ENCODE results near the gene PHF10.

Gene PHF10

DNA sequence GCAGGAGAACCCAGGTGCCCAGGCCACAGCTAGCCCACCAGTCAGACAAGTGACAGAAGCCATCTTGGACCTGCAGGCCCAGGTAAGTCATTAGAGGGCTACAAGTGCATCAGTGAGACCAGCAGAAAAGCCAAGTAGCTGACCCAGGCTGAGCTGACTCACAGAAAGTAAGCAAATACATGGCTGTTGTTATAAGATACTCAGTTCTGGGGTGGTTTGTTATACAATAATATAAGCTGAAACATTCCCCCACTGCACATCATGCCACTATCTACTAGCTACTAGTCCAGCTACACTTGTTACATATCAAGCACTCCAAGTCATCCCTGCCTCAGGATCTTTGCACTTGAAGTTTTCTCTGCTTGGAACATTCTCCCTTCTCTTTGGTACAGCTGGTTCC is 17.0 kb upstream of the PHF10 start:
- H3K9me3 Mint-ChIP-seq, result peaks cover 13% of the 10 kb centered on the region
- H3K27me3 Mint-ChIP-seq (ENCODE audit: low read depth), result no peaks in the 10 kb centered on the region
- H3K4me1 Mint-ChIP-seq, result peaks cover 13% of the 10 kb centered on the region
- no peak overlapping the region for H3K4me3 Mint-ChIP-seq
- no peak overlapping the region for H3K27ac Mint-ChIP-seq
- TF ChIP-seq, protein P1, sequence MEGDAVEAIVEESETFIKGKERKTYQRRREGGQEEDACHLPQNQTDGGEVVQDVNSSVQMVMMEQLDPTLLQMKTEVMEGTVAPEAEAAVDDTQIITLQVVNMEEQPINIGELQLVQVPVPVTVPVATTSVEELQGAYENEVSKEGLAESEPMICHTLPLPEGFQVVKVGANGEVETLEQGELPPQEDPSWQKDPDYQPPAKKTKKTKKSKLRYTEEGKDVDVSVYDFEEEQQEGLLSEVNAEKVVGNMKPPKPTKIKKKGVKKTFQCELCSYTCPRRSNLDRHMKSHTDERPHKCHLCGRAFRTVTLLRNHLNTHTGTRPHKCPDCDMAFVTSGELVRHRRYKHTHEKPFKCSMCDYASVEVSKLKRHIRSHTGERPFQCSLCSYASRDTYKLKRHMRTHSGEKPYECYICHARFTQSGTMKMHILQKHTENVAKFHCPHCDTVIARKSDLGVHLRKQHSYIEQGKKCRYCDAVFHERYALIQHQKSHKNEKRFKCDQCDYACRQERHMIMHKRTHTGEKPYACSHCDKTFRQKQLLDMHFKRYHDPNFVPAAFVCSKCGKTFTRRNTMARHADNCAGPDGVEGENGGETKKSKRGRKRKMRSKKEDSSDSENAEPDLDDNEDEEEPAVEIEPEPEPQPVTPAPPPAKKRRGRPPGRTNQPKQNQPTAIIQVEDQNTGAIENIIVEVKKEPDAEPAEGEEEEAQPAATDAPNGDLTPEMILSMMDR (IDR thresholded peaks at IDR 0.05; ENCODE audit: unreplicated experiment in 3 of 3), result no peak
- H3K36me3 Mint-ChIP-seq (ENCODE audit: low read depth), result no peaks in the 10 kb centered on the region

DNA sequence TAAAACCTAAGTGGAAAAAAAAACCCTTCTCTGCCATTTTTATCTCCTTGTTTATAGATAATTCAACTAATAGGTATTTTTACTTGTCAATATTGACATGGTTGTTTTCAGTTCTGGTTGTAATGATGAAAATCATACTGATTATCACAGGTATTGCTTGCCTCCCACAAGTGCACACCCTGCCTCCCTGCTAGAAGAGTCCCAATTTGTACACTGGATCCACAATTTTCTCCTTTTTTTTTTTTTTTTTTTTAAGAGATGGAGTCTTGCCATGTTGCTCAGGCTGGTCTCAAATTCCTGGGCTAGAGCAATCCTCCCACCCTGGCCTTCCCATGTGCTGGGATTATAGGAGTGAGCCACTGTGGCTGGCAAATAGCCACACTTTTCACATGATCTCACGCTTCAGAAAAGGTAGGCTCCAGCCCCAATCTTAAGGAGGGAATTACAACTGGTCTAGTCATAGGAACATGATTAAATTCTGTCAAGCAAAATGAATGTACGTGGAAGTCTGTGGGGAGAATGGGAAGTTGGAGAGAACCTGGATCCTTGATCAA is 14.8 kb upstream of the PHF10 start:
- H3K27me3 Mint-ChIP-seq (ENCODE audit: low read depth), result no peaks in the 10 kb centered on the region
- H3K4me3 Mint-ChIP-seq, result no peak overlapping the region
- peaks cover 13% of the 10 kb centered on the region for H3K4me1 Mint-ChIP-seq
- peak overlapping the region; percentile 40 to 86 (median 45) for H3K27ac Mint-ChIP-seq
- TF ChIP-seq, protein P1 (IDR thresholded peaks at IDR 0.05; ENCODE audit: unreplicated experiment in 3 of 3), result no peak
- peaks cover 8% of the 10 kb centered on the region for H3K9me3 Mint-ChIP-seq
- H3K36me3 Mint-ChIP-seq (ENCODE audit: low read depth), result no peaks in the 10 kb centered on the region

DNA sequence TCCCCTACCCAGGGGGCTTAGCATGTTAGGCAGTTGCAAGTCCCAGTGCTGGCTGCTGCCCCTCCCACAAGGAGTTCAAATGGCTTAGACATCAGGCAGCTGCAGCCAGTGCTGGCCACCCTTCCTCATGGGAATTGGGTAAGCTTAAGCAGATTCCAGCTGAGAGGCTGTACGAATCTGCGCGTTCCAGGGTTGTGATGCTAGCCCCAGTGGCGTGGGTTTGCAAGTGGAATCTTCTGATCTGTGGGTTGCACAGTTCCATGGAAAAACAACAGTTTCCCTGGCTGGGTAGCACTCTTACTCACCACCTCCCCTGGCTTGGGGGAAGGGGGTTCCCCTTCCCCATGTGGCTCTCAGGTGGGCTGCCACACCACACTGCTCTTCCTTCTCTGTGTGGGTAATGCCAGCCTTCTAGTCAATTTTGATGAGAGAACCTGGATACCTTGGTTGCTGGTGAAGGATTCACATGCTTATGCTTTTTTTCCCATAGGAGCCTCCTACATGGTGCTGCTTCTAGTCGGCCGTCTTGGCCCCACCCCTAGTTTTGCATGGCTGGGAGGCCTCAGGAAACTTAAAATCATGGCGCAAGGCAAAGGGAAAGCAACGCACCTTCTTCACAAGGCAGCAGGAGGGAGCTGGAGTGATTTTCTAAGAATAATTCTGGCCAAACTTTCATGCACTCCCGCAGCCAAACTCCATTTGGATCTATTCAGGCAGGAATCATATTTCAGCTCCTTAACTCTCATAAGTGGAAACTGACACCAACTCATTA is 14.1 kb upstream of the PHF10 start:
- no peaks in the 10 kb centered on the region for H3K36me3 Mint-ChIP-seq (ENCODE audit: low read depth)
- H3K4me3 Mint-ChIP-seq, result peak overlapping the region in 1 of 3 experiments; percentile 62
- TF ChIP-seq, protein P1 (IDR thresholded peaks at IDR 0.05; ENCODE audit: unreplicated experiment in 3 of 3), result no peak
- peaks cover 8% of the 10 kb centered on the region for H3K9me3 Mint-ChIP-seq
- H3K4me1 Mint-ChIP-seq, result peaks cover 13% of the 10 kb centered on the region
- H3K27ac Mint-ChIP-seq, result peak overlapping the region; percentile 40 to 86 (median 45)
- H3K27me3 Mint-ChIP-seq (ENCODE audit: low read depth), result no peaks in the 10 kb centered on the region

DNA sequence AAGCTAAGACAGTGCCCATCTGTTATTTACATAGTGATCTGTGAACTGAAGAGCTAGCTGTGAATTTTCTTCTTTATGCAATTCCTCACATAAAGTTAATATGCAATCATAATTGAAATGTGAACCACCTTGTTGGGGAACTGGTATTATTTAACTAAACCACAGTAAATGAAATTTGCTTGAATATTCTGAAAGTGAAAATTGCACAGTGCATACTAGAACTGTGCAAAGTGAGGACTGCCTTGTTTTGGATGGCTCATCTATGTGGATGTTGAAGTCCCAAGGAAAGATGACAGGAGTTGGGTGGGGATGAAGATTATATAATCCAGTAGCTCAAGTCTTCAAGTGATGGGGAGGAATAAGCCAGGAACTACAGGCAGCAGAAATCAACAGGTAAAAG is 5.7 kb upstream of the PHF10 start:
- TF ChIP-seq, protein P1 (IDR thresholded peaks at IDR 0.05; ENCODE audit: unreplicated experiment in 3 of 3), result no peak
- no peak overlapping the region for H3K4me3 Mint-ChIP-seq

DNA sequence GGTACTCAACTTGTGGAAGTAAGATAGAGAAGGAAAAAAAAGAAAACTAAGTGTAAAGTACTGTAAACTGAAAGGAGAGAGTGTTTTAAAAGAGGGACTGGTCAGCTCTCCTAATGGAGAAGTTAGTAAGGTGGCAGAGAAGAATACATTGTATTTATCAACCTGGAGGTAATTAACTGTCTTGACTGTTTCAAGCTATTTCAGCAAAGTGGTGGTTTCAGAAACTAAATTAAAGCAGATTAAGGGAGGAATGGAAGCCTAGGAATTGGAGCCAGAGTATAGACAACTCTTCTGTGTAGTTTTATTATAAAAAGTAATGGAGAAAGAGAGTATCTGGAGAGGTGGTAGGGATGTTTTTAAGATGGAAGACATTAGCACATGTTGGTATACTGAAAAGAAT is 2.7 kb upstream of the PHF10 start:
- no peaks in the 10 kb centered on the region for H3K27me3 Mint-ChIP-seq (ENCODE audit: low read depth)
- H3K4me3 Mint-ChIP-seq, result no peak overlapping the region
- H3K36me3 Mint-ChIP-seq (ENCODE audit: low read depth), result no peaks in the 10 kb centered on the region
- H3K9me3 Mint-ChIP-seq, result no peaks in the 10 kb centered on the region
- no peak overlapping the region for H3K27ac Mint-ChIP-seq
- TF ChIP-seq, protein P1 (IDR thresholded peaks at IDR 0.05; ENCODE audit: unreplicated experiment in 3 of 3), result no peak
- peaks cover 25% of the 10 kb centered on the region for H3K4me1 Mint-ChIP-seq

More for the DNA sequence above, 5.7 kb upstream of the PHF10 start:
- no peaks in the 10 kb centered on the region for H3K36me3 Mint-ChIP-seq (ENCODE audit: low read depth)
- H3K27ac Mint-ChIP-seq, result no peak overlapping the region
- peaks cover 5% of the 10 kb centered on the region for H3K9me3 Mint-ChIP-seq
- peaks cover 12% of the 10 kb centered on the region for H3K4me1 Mint-ChIP-seq
- H3K27me3 Mint-ChIP-seq (ENCODE audit: low read depth), result no peaks in the 10 kb centered on the region

DNA sequence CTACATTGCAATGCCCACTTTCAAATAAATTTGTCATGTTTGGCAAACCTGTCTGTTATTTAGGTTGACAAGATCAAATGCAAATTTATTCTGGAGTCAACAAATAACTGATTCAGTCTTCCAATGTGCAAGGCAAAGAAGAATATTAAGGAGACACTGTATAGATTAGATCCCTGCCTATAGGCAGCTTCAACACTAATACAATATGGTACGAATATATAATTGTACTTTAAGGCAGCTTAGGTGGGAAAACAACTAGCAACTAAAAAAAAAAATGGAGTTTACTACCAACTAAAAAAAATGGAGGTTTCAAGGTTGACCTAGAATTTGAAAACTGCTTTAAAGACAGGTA is 1.7 kb upstream of the PHF10 start:
- TF ChIP-seq, protein P1 (IDR thresholded peaks at IDR 0.05; ENCODE audit: unreplicated experiment in 3 of 3), result no peak
- Mint-ChIP-seq H3K4me1 (peaks cover 34% of the 10 kb centered on the region), H3K4me3 (peak overlapping the region; percentile 87 to 96 (median 92)), H3K27me3 (ENCODE audit: low read depth) (no peaks in the 10 kb centered on the region), H3K27ac (peak overlapping the region; percentile 97 to 98 (median 98)), H3K9me3 (no peaks in the 10 kb centered on the region), H3K36me3 (ENCODE audit: low read depth) (no peaks in the 10 kb centered on the region)

Data from nephron (organoid).